Large intestine (tissue), 12 donors: Measurements from ENCODE around the gene PAMR1. TPM values are rescaled to one million over a fixed set of nuclear protein-coding genes. Genes with fewer than 3 reads are reported as not detected.

Source experiments
- DNase-seq, 2 donors: peaks; one replicate each; pipeline versions ENCODE4 v3.0.0 to v3.0.0-alpha.2; 2013
- H3K27ac ChIP-seq: one replicate; pipeline ENCODE4 v1.5.1; 2013; ENCODE audit warnings: low read length
- H3K27me3 ChIP-seq: 2 replicates; pipeline ENCODE4 v1.6.1; 2013; ENCODE audit warnings: low read length; ENCODE audit not compliant: control insufficient read depth, insufficient read depth
- H3K36me3 ChIP-seq: 2 replicates; pipeline ENCODE4 v1.6.1; 2013; ENCODE audit warnings: low read length; ENCODE audit not compliant: control insufficient read depth, insufficient read depth
- H3K4me1 ChIP-seq: one replicate; pipeline ENCODE4 v1.6.1; 2013; ENCODE audit warnings: low read length; ENCODE audit not compliant: control insufficient read depth, insufficient read depth
- H3K4me3 ChIP-seq: one replicate; pipeline ENCODE4 v1.5.1; 2013; ENCODE audit warnings: low read length
- H3K9me3 ChIP-seq: one replicate; pipeline ENCODE4 v1.6.1; 2013; ENCODE audit warnings: mild to moderate bottlenecking, low read depth, low read length, moderate library complexity; ENCODE audit not compliant: control insufficient read depth
- WGBS: methylation state at CpG from one replicate; pipeline ENCODE4 v1.1.5; 2013; ENCODE audit warnings: low lambda C conversion rate; ENCODE audit not compliant: insufficient coverage; 5-methylcytosine and 5-hydroxymethylcytosine counted together
- long read RNA-seq, 11 donors: transcript quantifications; one replicate each; lab custom pipeline, GENCODE V29; 2026
- polyA plus RNA-seq: library from polyadenylated mRNA; unstranded; fragments of 120-200 nt; gene quantifications from one replicate; pipeline ENCODE4 v1.2.1, GENCODE V29; 2013

PAMR1 gene, protein sequence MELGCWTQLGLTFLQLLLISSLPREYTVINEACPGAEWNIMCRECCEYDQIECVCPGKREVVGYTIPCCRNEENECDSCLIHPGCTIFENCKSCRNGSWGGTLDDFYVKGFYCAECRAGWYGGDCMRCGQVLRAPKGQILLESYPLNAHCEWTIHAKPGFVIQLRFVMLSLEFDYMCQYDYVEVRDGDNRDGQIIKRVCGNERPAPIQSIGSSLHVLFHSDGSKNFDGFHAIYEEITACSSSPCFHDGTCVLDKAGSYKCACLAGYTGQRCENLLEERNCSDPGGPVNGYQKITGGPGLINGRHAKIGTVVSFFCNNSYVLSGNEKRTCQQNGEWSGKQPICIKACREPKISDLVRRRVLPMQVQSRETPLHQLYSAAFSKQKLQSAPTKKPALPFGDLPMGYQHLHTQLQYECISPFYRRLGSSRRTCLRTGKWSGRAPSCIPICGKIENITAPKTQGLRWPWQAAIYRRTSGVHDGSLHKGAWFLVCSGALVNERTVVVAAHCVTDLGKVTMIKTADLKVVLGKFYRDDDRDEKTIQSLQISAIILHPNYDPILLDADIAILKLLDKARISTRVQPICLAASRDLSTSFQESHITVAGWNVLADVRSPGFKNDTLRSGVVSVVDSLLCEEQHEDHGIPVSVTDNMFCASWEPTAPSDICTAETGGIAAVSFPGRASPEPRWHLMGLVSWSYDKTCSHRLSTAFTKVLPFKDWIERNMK
- polyA plus RNA-seq, result 8.3 TPM
- long read RNA-seq, donor 1, partial matches to known transcripts, result 0 of 1 reads
- long read RNA-seq, donor 1, other reads (novel, unspliced or antisense), result 0 of 1 reads
- long read RNA-seq, donor 2, partial matches to known transcripts, result 0 of 2 reads
- long read RNA-seq, donor 2, other reads (novel, unspliced or antisense), result 0 of 2 reads
- long read RNA-seq, donor 3, result 0 reads
- long read RNA-seq, donor 4, result 0 reads
- long read RNA-seq, donor 5, partial matches to known transcripts, result 0 of 2 reads
- long read RNA-seq, donor 5, other reads (novel, unspliced or antisense), result 0 of 2 reads
- long read RNA-seq, donor 6, partial matches to known transcripts, result 0 of 1 reads
- long read RNA-seq, donor 6, other reads (novel, unspliced or antisense), result 0 of 1 reads
- long read RNA-seq, donor 7, partial matches to known transcripts, result 0 of 1 reads
- long read RNA-seq, donor 7, other reads (novel, unspliced or antisense), result 0 of 1 reads
- long read RNA-seq, donor 8, result 0 reads
- long read RNA-seq, donor 9, partial matches to known transcripts, result 0 of 1 reads
- long read RNA-seq, donor 9, other reads (novel, unspliced or antisense), result 0 of 1 reads
- long read RNA-seq, donor 10, partial matches to known transcripts, result 0 of 3 reads
- long read RNA-seq, donor 10, other reads (novel, unspliced or antisense), result 0 of 3 reads
- long read RNA-seq, donor 11, partial matches to known transcripts, result 0 of 1 reads
- long read RNA-seq, donor 11, other reads (novel, unspliced or antisense), result 0 of 1 reads

DNA sequence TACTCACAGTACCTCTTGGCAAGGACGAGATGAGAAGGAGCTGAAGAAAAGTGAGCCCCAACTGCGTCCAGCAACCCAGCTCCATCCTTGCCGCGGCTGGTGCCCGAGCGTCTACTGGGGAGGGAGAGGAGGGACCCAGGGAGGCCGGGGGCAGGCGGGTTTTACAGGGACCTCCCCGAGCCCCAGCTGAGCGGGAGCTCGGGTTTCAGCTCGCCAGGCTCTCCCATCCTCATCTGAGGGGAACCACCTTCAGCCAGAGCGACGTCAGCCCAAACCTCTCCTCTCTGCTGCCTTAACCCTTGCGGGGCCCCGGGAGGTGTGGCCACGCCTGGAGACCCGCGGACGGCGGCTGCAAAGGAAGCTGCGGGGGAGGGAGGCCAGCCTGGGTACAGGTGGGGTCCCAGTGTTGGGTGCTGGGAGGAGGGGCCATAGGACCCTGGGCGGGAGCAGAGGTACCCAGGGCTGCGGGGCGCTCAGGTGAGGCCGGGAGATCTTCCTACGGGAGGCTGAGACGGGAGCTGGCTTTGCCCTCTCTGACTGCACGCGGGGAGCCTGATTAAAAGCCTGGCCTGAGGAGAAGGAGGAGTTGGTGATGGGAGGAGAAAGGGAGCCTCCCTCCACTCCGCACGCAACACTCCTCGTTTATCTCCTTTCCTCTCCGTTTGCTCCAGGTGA lies at the start of gene PAMR1:
TSS of gene PAMR1 (minus strand) at position 116 of the 675 bp plus-strand sequence. CDS start at position 85, 31 bp downstream.
- WGBS, result no CpG with 5 or more reads among the region's 34 CpGs

DNA sequence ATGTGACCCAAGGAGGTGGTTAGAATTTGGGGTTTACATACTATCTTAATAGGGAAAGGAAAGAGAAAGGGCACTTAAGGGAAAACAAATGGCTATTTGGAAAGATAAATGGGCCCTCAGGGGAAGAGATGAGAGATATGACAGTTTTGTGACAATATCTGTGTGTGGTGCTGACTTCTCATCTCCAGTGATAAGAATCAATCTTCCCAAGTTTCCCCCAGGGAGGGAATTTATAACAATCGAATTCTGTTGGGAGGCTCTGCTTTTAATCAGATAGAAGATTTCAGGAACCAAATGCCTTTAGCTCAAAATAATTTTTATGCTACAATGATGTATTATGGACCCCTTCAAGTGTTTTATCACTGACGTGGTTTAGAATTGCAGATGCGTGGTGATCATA lies 46.3 kb upstream of the PAMR1 start:
- peaks cover 5% of the 10 kb centered on the region for H3K27me3 ChIP-seq
- H3K9me3 ChIP-seq, result no peaks in the 10 kb centered on the region
- no peaks in the 10 kb centered on the region for H3K36me3 ChIP-seq
- H3K4me3 ChIP-seq, result no peak overlapping the region
- H3K27ac ChIP-seq, result no peak overlapping the region
- H3K4me1 ChIP-seq, result no peaks in the 10 kb centered on the region
- no peak for DNase-seq
- WGBS, result no CpG with 5 or more reads among the region's 3 CpGs

More for the DNA sequence above, at the start of gene PAMR1:
- H3K4me1 ChIP-seq, result no peaks in the 10 kb centered on the region
- DNase-seq, result peak; percentile 33 to 43
- no peak within 1 kb of the TSS for H3K27ac ChIP-seq
- no peaks in the 10 kb centered on the region for H3K9me3 ChIP-seq
- H3K36me3 ChIP-seq, result no peaks in the 10 kb centered on the region
- peak within 1 kb of the TSS; percentile 37 for H3K4me3 ChIP-seq
- peaks cover 51% of the 10 kb centered on the region for H3K27me3 ChIP-seq

DNA sequence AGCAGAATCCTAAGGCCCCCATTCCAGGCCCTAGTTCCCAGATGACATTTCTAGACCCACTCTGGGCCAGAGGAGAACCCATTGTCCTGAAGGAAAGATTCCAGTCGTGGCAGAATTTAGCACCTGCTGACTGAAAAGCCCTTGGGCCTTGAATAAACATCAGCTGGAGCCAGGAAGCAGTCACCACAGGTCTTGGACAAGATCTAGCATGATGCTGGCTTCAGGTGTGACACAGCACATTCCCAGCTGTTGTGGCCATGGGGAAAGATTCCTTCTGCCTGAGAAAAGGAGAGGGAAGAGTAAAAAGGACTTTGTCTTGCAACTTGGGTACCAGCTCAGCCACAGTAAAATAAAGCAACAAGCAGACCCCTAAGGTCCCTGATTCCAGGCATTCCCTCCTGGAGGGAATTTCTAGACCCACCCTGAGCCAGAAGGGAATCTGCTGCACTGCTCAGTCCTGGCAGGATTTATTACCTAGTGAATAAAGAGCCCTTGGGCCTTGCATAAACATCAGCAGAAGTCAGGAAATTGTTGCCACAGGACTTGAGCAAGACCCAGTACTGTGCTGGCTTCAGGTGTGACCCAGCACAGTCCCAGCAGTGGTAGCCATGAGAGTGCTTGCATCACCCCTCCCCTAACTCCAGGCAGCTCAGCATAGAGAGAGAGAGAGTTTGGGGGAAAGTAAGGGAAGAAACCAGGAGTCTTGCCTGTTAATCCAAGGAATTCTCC lies 42.5 kb upstream of the PAMR1 start:
- no peak for DNase-seq
- Histone ChIP-seq H3K27me3 (peaks cover 5% of the 10 kb centered on the region), H3K4me1 (no peaks in the 10 kb centered on the region), H3K36me3 (no peaks in the 10 kb centered on the region), H3K9me3 (no peaks in the 10 kb centered on the region), H3K27ac (no peak overlapping the region), H3K4me3 (no peak overlapping the region)
- WGBS, result no CpG with 5 or more reads among the region's 1 CpG

DNA sequence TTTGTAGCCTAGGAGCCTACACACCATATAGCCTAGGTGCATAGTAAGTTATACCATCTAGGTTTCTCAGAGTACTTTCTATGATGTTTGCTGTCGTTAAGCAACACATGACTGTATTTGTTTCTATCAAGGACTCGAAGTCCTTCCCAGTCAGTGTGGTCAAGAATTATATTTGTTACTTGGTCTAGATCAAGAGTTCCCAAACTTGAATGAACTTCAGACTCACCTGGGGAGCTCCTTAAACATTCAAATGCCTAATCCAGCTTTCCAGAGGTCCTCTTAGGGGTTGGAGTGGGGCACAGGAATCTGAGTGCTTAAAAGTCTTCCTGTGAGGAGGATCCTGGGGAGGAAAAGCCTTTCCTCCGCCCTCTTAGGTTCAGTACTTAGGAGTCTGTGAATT lies 41.5 kb upstream of the PAMR1 start:
- no peaks in the 10 kb centered on the region for H3K36me3 ChIP-seq
- peaks cover 5% of the 10 kb centered on the region for H3K27me3 ChIP-seq
- no peak overlapping the region for H3K4me3 ChIP-seq
- no peaks in the 10 kb centered on the region for H3K9me3 ChIP-seq
- no peaks in the 10 kb centered on the region for H3K4me1 ChIP-seq
- no peak overlapping the region for H3K27ac ChIP-seq
- WGBS, result 100% methylated on average over 1 of the region's 3 CpGs
- DNase-seq, result no peak

DNA sequence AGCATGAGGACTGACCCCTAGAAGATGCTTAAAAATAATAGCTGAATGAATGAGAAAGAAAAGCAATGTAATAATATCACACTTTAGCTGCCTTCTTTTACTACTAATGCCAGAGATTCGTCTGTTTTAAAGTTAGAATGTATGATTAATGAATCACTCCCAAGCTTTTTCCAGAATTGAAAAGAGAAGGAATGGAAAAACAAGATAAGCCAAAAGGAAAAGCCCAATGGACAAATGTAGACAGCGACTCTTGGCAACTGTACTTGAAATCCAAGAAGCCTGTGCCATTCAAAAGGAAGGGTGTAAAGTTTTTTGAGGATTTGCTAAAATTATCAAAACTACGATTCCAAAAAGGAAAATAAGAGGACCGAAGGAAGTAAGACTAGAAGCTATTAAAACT lies 40.8 kb upstream of the PAMR1 start:
- WGBS, result 78% methylated on average over 3 of the region's 4 CpGs
- Histone ChIP-seq H3K9me3 (no peaks in the 10 kb centered on the region), H3K4me1 (no peaks in the 10 kb centered on the region), H3K36me3 (no peaks in the 10 kb centered on the region), H3K27me3 (peaks cover 5% of the 10 kb centered on the region), H3K27ac (no peak overlapping the region), H3K4me3 (no peak overlapping the region)
- no peak for DNase-seq

DNA sequence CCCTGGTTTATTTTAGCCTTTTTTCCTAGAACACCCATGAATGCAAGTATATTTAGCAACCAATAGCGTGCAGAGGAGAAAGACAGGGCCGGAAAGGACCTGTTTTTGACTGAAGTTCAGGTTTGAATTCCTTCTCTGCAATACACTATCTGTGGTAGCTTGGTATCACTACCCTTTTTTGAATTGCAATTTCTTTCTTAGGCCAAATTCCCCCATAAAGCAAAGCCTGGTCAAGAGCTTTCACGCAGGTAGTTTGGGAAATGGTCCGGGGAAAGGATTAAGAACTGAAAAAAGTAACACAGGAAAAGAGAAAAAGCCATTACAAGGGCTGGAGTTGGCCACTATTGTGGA lies 38.8 kb upstream of the PAMR1 start:
- Histone ChIP-seq H3K4me3 (no peak overlapping the region), H3K9me3 (no peaks in the 10 kb centered on the region), H3K4me1 (no peaks in the 10 kb centered on the region), H3K27me3 (peaks cover 6% of the 10 kb centered on the region), H3K27ac (peak overlapping the region; percentile 48), H3K36me3 (no peaks in the 10 kb centered on the region)
- no peak for DNase-seq
- WGBS, result 0% methylated on average over 1 of the region's 4 CpGs

DNA sequence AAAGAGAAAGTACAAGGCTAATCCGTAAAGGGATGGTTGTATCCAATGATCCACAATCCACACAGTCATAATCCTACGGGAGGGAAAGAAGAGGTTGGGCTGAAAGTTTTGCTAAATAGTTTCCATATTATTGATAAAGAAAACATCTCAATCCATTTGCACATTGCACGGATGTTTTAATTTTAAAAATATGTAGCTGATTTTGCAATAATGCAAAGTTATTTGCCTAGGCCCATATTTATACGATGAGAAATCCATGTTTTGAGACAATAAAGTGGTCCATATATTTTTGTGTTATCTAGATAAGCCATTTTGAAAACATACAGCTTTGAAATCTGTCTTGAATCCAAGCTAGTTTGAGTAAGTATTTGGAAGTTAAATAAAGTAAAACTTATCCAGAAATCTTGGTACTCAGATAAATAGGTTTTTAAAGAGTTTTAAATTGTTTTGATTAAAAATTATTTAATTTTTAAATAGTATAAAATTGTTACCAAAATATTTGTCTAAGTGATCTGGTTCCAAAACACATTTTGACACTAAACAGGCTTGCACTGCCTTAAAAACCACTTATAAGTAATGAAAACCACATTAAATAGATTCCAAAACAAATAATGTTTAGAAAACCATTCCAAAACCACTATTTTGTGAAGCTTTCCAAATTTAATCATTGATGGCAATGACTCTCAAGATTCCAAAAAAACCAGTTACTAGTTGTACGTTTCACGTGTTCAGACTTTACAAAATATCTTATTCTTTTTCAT lies 38.2 kb upstream of the PAMR1 start:
- DNase-seq, result no peak
- H3K9me3 ChIP-seq, result no peaks in the 10 kb centered on the region
- no peak overlapping the region for H3K27ac ChIP-seq
- WGBS, result 83% methylated on average over 2 of the region's 6 CpGs
- H3K4me1 ChIP-seq, result no peaks in the 10 kb centered on the region
- no peaks in the 10 kb centered on the region for H3K36me3 ChIP-seq
- peaks cover 8% of the 10 kb centered on the region for H3K27me3 ChIP-seq
- H3K4me3 ChIP-seq, result no peak overlapping the region

DNA sequence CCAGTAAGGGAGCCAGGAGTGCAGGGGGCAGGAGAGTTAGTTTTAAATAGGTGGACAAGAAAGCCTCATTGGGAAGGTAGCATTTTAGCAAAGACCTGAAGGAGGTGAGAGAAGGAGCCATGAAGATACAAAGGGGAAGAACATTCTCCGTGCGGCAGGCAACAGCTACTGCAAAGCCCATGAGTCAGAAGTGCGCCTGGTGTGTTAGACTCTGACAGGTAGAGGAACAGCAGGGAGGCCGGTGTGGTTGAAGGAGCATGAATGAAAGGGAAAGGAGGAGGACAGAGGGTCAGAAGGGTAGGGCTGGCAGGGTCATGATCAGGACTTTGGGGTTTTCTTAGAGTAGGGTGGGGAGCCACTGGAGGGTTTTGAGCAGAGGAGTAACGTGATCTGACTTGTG lies 34.5 kb upstream of the PAMR1 start:
- no peak overlapping the region for H3K4me3 ChIP-seq
- DNase-seq, result no peak
- no peaks in the 10 kb centered on the region for H3K36me3 ChIP-seq
- no peak overlapping the region for H3K27ac ChIP-seq
- no peaks in the 10 kb centered on the region for H3K9me3 ChIP-seq
- WGBS, result no CpG with 5 or more reads among the region's 5 CpGs
- peaks cover 2% of the 10 kb centered on the region for H3K27me3 ChIP-seq
- no peaks in the 10 kb centered on the region for H3K4me1 ChIP-seq

DNA sequence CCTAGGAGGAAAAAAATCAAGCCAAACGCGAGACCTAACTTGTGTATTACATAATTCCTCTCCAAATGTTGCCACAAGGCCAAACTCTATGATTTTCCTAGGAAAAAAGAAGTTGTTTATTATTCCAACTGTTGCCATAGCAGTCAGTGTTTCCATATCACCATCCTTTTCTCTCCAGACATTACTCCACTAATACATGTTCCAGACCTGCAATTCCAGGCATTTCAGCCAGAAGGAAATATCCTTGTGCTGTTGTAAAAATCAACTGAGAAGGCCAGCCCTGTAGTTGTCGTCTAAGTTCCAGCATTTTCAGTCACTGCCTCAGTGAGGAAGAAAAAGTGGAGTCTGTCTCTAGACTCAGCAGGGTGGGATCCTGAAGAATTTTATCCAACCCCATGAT lies 33.1 kb upstream of the PAMR1 start:
- DNase-seq, result peak in 1 of 2 donors; percentile 30
- Histone ChIP-seq H3K4me1 (no peaks in the 10 kb centered on the region), H3K27me3 (peaks cover 2% of the 10 kb centered on the region), H3K36me3 (no peaks in the 10 kb centered on the region), H3K9me3 (no peaks in the 10 kb centered on the region), H3K27ac (no peak overlapping the region), H3K4me3 (no peak overlapping the region)
- no CpG with 5 or more reads among the region's 3 CpGs for WGBS
